Measurements from ENCODE around the gene ZNF197. TPM values are rescaled to one million over a fixed set of nuclear protein-coding genes. Genes with fewer than 3 reads are reported as not detected.
"Not testable (repeated sequence)": the region's sequence is repeated elsewhere in the genome, so short reads cannot be mapped to it uniquely, and the experiment has no call there.

Gene ZNF197
- total RNA-seq, 1 experiment from 2014 or later = 8.4 TPM

DNA sequence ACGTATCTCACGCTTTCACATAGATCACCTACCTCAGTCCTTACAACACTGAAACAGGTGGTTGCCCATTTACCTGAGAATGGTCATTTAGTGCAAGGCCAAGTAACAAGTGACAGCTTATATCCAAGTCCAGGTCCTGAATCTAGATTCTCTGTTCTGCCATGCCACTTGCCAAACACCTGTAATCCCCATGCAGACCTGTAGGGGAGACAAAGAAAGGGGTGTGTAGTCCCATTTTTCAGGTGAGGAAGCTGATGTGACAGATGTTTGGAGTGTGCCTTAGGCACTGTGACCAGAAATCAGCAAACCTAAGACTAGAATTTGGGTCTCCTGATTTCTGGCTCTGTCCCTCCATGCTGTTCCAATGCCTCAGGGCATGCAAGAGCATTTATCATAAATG, 36.4 kb downstream of the ZNF197 start:
- no peak for DNase-seq (ENCODE audit: low read depth)

DNA sequence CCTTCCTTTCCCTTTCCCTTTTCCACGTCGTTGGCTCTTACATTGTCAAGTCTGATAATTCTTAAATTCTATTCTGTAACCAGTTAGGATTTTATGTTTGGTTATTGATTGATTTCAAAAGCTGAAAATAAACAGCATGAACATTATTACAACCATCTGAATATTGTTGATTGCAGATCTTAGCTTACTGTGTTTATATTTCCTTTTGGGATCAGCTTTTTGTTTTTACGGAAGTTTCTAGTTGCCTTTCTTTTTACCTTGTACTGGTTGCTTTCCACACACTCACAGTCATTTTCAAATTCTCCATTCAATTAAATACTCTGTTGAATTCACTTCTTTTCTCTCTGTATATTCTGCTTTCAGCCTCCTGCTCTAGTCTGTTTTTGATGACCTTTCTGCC, 40.3 kb downstream of the ZNF197 start:
- no peak for DNase-seq (ENCODE audit: low read depth)

DNA sequence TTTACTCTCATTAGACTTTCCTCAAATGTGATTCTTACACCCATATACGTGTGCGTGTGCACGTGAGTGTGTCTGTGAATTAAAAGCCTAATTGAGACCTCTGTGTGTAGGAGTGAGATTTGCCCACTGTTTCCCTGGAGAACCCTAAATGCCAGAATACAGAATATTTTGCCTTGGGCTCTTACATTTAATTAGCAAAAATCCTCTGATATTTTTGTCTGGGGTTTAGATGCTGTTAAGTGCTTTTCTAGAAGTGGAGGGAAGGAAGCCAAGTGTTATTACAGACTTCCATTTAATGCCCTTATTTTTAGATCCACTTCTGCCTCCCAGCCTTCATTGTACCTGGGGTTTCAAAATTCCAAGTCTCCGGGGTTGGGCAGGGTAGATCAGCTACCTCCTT, 41.5 kb downstream of the ZNF197 start:
- DNase-seq (ENCODE audit: low read depth) = no peak

DNA sequence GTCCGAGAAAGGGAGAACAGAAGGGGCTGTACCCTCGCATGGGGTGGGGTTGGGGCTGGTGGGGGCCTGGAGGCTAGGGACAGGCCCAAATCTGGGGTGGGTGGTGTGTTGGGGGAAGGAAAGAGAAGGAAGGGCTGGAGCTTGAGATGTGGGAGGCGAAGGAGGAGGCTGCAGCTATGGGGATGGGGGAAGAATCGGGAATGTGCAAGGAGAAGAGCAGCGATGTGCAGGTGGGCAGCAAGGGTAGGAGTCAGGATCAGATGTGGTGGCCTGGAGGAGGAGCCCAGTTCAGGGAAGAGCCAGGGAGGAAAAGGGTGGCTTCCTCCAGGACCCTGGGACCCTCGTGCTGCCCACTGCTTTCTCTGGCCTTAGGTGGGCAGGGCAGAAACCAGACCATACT, 44.9 kb downstream of the ZNF197 start:
- no peak for DNase-seq (ENCODE audit: low read depth)

DNA sequence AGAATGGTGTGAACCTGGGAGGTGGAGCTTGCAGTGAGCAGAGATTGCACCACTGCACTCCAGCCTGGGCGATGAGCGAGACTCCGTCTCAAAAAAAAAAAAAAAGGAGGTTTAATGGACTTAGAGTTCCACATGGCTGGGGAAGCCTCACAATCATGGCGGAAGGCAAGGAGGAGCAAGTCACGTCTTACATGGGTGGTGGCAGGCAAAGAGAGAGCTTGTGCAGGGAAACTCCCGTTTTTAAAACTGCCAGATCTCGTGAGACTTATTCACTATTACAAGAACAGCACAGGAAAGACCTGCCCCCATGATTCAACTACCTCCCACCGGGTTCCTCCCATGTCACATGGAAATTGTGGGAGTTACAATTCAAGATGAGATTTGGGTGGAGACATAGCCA, 48.6 kb downstream of the ZNF197 start:
- DNase-seq (ENCODE audit: low read depth) = not testable (repeated sequence)

DNA sequence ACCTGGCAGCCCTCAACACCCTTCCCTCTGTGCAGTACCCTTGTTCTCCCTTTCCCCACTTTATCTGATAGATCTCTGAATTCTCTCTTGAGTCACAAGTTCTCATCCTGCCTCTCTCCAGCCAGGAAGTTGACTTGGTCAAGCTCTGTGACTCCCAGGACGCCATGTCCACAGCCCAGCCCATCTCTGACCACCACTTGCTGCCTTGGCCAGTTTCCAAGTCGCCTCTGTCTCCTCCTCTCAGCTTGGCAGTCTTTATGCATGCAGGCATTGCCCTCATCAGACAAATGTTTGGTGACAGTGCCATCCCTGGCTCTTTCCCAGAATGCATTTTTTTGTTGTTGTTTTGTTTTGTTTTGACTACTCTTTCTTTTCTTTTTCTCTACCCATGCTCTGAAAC, 49.4 kb downstream of the ZNF197 start:
- DNase-seq (ENCODE audit: low read depth) = peak; percentile 11

DNA sequence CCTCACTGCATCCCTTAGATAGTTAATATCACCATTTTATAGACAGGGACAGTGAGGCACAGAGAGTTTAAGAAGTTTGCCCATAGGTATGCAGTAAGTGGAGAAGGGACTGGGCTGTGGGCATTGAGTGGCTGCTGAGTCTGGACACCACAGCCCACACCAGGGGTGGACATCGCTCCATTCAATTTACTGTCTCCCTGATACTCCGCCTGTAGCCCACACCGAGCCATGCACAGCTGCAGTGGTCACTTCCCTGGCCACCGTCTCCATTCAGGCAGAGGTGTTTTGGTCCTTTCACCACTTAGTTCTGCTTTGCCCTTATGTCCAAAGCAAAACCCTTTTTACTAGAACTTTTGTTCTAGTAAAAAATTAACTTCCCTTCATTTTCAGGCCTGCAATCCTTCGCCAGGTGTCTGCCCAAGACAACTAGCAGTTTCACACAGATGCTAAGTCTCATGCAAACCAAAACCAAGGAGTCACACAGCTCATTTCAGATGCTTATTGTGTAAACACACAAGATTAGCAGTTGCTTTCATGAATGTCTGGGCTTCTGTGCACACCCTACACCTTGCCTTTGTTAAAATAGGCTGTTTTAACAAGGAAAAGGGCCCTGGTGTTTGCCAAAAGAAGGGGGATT, 53.8 kb downstream of the ZNF197 start:
- DNase-seq (ENCODE audit: low read depth) = no peak

DNA sequence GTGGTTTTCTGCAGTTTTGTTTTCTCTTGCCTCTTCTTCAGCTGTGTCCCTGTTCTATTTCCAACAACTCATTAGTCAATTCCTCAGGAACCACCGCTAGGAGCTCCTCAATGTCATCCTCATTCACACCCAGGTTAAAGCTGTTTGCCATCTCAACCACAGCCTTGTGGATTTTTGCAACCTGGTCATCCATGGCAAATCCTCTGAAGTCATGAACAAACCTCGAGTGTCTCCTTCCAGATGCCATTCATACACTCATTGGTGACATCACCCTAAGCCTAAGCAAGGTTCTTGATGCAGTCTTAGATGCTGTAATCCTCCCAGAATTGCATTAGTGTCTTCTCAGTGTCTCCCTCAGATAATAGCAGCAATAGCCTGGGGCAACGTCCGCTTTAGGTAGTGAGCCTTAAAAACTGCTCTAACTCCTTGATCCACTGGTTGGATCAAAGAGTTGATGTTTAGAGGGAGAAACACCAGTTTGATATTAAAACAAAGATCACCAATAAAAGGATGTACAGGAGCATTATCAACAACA, 56.2 kb downstream of the ZNF197 start:
- DNase-seq (ENCODE audit: low read depth) = peak; percentile 34

DNA sequence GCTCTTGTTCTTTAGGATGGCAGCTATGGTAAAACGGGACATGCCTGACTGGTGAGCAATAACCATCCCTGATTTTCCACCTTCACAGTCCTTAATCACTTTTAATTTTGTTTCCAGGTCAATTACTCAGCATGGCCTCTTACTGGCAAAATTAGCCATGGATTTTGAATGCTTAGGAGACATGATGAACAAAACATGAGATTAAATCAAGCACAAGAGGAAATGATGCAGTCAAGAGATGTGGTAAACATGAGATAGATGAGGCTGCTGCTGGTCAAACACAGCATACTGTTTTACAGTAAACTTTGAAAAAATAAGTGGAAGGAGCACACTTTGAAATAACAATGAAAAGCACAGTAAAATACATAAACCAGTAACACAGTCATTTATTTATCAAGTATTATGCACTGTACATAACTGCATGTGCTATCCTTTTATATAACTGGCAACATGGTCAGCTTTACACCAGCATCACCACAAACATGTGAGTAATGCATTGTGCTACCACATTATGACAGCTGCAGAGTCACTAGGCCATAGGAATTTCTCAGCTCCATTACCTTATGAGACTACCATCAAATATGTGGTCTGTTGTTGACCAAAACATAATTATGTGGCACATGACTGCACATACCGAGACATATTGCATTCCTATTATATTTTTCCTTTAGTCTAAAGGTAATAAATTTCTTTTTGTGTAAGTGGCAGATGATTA, 57.5 kb downstream of the ZNF197 start:
- peak; percentile 82 for DNase-seq (ENCODE audit: low read depth)

DNA sequence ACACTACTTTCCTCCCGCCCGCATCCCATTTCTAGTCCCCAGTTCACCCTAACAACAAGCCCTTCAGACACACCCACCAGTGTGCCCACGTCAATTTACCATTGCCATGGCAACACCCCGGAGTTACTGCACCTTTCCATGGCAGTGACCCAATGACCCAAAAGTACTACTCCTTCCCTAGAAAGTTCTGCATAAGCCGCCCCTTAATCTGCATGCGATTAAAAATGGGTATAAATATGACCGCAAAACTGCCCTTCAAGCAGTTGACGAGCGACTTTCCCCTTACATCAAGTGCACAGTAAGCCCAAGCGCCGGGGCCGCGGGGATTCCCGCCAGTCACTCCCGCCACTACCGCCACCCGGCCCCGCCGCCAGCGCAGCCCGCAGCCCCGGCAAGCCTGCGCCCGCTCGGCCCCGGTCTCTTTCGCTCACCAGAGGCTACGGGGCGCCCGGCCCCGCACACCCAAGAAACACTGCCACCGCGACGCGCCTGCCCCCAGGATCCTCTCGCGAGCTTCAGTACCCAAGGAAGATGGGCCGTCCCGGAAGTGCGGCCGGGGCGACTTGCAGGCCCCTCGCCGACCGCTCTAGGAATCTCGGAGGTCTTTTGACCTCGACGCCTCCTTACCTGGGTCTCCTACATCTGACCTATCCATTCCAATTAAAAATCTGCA, 60.4 kb downstream of the ZNF197 start:
- peak; percentile 59 for DNase-seq (ENCODE audit: low read depth)

DNA sequence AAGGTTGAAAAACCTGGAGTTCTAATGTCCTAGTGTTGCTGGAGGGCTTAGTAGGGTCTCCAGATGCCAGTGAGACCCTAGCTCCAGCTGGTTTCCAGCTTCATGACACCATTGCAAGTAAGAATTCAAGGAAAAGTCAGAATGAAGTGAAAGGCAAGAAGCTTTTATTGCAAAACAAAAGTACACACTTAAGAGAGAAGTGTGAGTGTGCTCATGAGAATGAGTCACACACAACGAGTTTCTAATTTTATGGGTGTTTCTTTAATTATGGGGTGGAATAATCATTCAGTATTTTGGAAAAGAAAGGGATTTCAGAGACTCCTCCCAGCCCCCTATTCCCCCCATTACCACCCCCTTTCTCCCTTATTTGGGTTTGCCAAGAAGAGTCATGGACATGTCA, 63.1 kb downstream of the ZNF197 start:
- no peak for DNase-seq (ENCODE audit: low read depth)

Other genes with a start within 250 kb of the ZNF197 start
- gene ZNF445, start 147.4 kb upstream of the ZNF197 start, total RNA-seq (2014; rRNA removed; shearing (Covaris generic)) = 2.9 and 5.7 TPM in 2 replicates
- 1.2 and 1.9 TPM in 2 replicates for gene ZKSCAN7, start 69.8 kb upstream of the ZNF197 start, total RNA-seq (2014; rRNA removed; shearing (Covaris generic))
- 0.64 and 1.7 TPM in 2 replicates for gene ZNF660, start 40.1 kb upstream of the ZNF197 start, total RNA-seq (2014; rRNA removed; shearing (Covaris generic))
- 9.3 and 15.5 TPM in 2 replicates for gene ZNF35, start 23.7 kb downstream of the ZNF197 start, total RNA-seq (2014; rRNA removed; shearing (Covaris generic))
- 0.15 and 0.62 TPM in 2 replicates for gene ZNF502, start 87.6 kb downstream of the ZNF197 start, total RNA-seq (2014; rRNA removed; shearing (Covaris generic))
- 0.37 and 3.1 TPM in 2 replicates for gene ZNF501, start 104.6 kb downstream of the ZNF197 start, total RNA-seq (2014; rRNA removed; shearing (Covaris generic))
- 12.1 and 17.5 TPM in 2 replicates for gene KIAA1143, start 136.6 kb downstream of the ZNF197 start, total RNA-seq (2014; rRNA removed; shearing (Covaris generic))
- 10.3 and 13.7 TPM in 2 replicates for gene KIF15, start 136.8 kb downstream of the ZNF197 start, total RNA-seq (2014; rRNA removed; shearing (Covaris generic))
- gene TMEM42, start 236.9 kb downstream of the ZNF197 start, total RNA-seq (2014; rRNA removed; shearing (Covaris generic)) = 9.4 and 10.6 TPM in 2 replicates
- not detected in 2 replicates for gene TGM4, start 249.6 kb downstream of the ZNF197 start, total RNA-seq (2014; rRNA removed; shearing (Covaris generic))